Activated CD4-positive, alpha-beta T cell treated with anti-CD3 and anti-CD28 coated beads for 36 hours (primary cell): Measurements from ENCODE around the gene USP21. TPM values are rescaled to one million over a fixed set of nuclear protein-coding genes. Genes with fewer than 3 reads are reported as not detected.

Experiments
- ATAC-seq: fragments of 200-7000 bp; cut with Tn5 transposase; one replicate; pipeline ENCODE4 v1.10.0; 2021; ENCODE audit warnings: mild to moderate bottlenecking, moderate library complexity
- CTCF ChIA-PET: fragments of 350-600 bp; sonication (Branson Sonifier 250); formaldehyde crosslinking; loops from one replicate; lab custom pipeline; 2021; ENCODE audit warnings: antibody characterized with exemption; lab: Charles Lee
- POLR2A ChIA-PET: fragments of 350-600 bp; sonication (Branson Sonifier 250); formaldehyde crosslinking; loops from one replicate; lab custom pipeline; 2021; ENCODE audit warnings: antibody characterized with exemption, inconsistent platforms; lab: Charles Lee
- DNase-seq: peaks from one replicate; pipeline ENCODE4 v3.0.0-alpha.2; 2020
- H3K27ac Mint-ChIP-seq: one replicate; pipeline ENCODE4 v1.8.0; 2021; ENCODE audit warnings: mixed read lengths
- H3K27me3 Mint-ChIP-seq: one replicate; pipeline ENCODE4 v1.8.0; 2021; ENCODE audit warnings: mixed read lengths
- H3K36me3 Mint-ChIP-seq: one replicate; pipeline ENCODE4 v1.8.0; 2021; ENCODE audit warnings: low read depth, mixed read lengths
- H3K4me1 Mint-ChIP-seq: one replicate; pipeline ENCODE4 v1.8.0; 2021; ENCODE audit warnings: mixed read lengths
- H3K4me3 Mint-ChIP-seq: one replicate; pipeline ENCODE4 v1.8.0; 2021; ENCODE audit warnings: mild to moderate bottlenecking, moderate library complexity, mixed read lengths
- H3K9me3 Mint-ChIP-seq: one replicate; pipeline ENCODE4 v1.8.0; 2021; ENCODE audit warnings: low read depth, mixed read lengths
- intact Hi-C, 2 experiments: fragments of 100-400 bp; cut with DNase I in 1 of 2; cut with micrococcal nuclease in 1 of 2; formaldehyde crosslinking; loops; one replicate each; pipeline versions ENCODE4 v1.14.2 to v1.15.1; 2022 to 2024; cut with DNase I, micrococcal nuclease
- total RNA-seq, 2 experiments: library from RNA; stranded (reverse); gene quantifications; one replicate each; pipeline ENCODE4 v1.2.3, GENCODE V29; 2021

USP21 gene
- total RNA-seq, 2 experiments from 2014 or later: 25.1 to 32.0 TPM

GRCh38 chr1:161121042-161121650 lies 38.2 kb upstream of the USP21 start:
- POLR2A ChIA-PET: interaction anchor here (0.8 to 1.1 kb wide), 2 partner anchors 12 to 15 kb away, joined by 3 read pairs; partner anchors contain the start of gene DEDD
- CTCF ChIA-PET: interaction anchor here (1.1 to 1.2 kb wide), 2 partner anchors 9 to 20 kb away, joined by 3 read pairs; no protein-coding TSS in a partner anchor
- Mint-ChIP-seq H3K9me3 (no peaks in the 10 kb centered on the region), H3K36me3 (peaks cover 64% of the 10 kb centered on the region), H3K4me1 (peaks cover 47% of the 10 kb centered on the region), H3K27ac (peak overlapping the region; percentile 85), H3K4me3 (no peak overlapping the region), H3K27me3 (no peaks in the 10 kb centered on the region)
- DNase-seq: no peak
- ATAC-seq: no peak
- intact Hi-C loops: no loop called here

GRCh38 chr1:161121834-161122233 lies 37.5 kb upstream of the USP21 start:
- H3K4me1 Mint-ChIP-seq: peaks cover 46% of the 10 kb centered on the region
- H3K27ac Mint-ChIP-seq: peak overlapping the region; percentile 3
- no peak for DNase-seq
- ChIA-PET CTCF (interaction anchor here (0.6 to 1.2 kb wide), 3 partner anchors 10 to 410 kb away, joined by 3 read pairs; partner anchors contain the start of gene CD48), POLR2A (interaction anchor here (0.6 kb wide), 2 partner anchors 42 to 464 kb away, joined by 3 to 5 read pairs; no protein-coding TSS in a partner anchor)
- H3K9me3 Mint-ChIP-seq: no peaks in the 10 kb centered on the region
- H3K36me3 Mint-ChIP-seq: peaks cover 64% of the 10 kb centered on the region
- H3K4me3 Mint-ChIP-seq: no peak overlapping the region
- intact Hi-C loops: no loop called here
- no peak for ATAC-seq
- H3K27me3 Mint-ChIP-seq: no peaks in the 10 kb centered on the region

- Mint-ChIP-seq H3K27ac (peak overlapping the region; percentile 52), H3K27me3 (no peaks in the 10 kb centered on the region), H3K4me1 (peaks cover 52% of the 10 kb centered on the region), H3K36me3 (peaks cover 70% of the 10 kb centered on the region), H3K9me3 (no peaks in the 10 kb centered on the region), H3K4me3 (no peak overlapping the region)
- no peak for DNase-seq
- intact Hi-C loops: no loop called here
- POLR2A ChIA-PET: interaction anchor here (0.7 kb wide), 1 partner anchor 69 kb away, joined by 3 read pairs; no protein-coding TSS in a partner anchor
- CTCF ChIA-PET: no interaction called here
- no peak for ATAC-seq
These were observed 36.3 kb upstream of the USP21 start for GRCh38 chr1:161122967-161123366.

GRCh38 chr1:161127649-161128048 lies 31.7 kb upstream of the USP21 start:
- Mint-ChIP-seq H3K27me3 (no peaks in the 10 kb centered on the region), H3K9me3 (no peaks in the 10 kb centered on the region), H3K27ac (peak overlapping the region; percentile 29), H3K4me1 (peaks cover 55% of the 10 kb centered on the region), H3K4me3 (no peak overlapping the region), H3K36me3 (peaks cover 70% of the 10 kb centered on the region)
- no peak for DNase-seq
- no peak for ATAC-seq
- CTCF ChIA-PET: interaction anchor here (0.6 to 1.9 kb wide), 8 partner anchors 9 to 56 kb away, joined by 3 to 10 read pairs (median 3); partner anchors contain the start of genes NIT1, PFDN2 and PPOX
- intact Hi-C loops: no loop called here
- POLR2A ChIA-PET: no interaction called here

- POLR2A ChIA-PET: interaction anchor here (1.5 kb wide), 1 partner anchor 11 kb away, joined by 7 read pairs; the partner anchor contains the start of genes NIT1 and PFDN2
- peak overlapping the region; percentile 62 for H3K27ac Mint-ChIP-seq
- ATAC-seq (no peak), DNase-seq (no peak)
- H3K4me3 Mint-ChIP-seq: no peak overlapping the region
- intact Hi-C loops: no loop called here
- no peaks in the 10 kb centered on the region for H3K27me3 Mint-ChIP-seq
- peaks cover 61% of the 10 kb centered on the region for H3K36me3 Mint-ChIP-seq
- H3K4me1 Mint-ChIP-seq: peaks cover 55% of the 10 kb centered on the region
- CTCF ChIA-PET: interaction anchor here (0.8 to 1.9 kb wide), 4 partner anchors 8 to 37 kb away, joined by 3 to 10 read pairs (median 6); partner anchors contain the start of genes KLHDC9 and PPOX
- no peaks in the 10 kb centered on the region for H3K9me3 Mint-ChIP-seq
These were observed 30.5 kb upstream of the USP21 start for GRCh38 chr1:161128591-161129420.

GRCh38 chr1:161130266-161130665 lies 29.0 kb upstream of the USP21 start:
- DNase-seq: no peak
- intact Hi-C loops: no loop called here
- no peak overlapping the region for H3K4me3 Mint-ChIP-seq
- H3K27ac Mint-ChIP-seq: peak overlapping the region; percentile 62
- H3K9me3 Mint-ChIP-seq: no peaks in the 10 kb centered on the region
- ATAC-seq: no peak
- H3K27me3 Mint-ChIP-seq: no peaks in the 10 kb centered on the region
- peaks cover 57% of the 10 kb centered on the region for H3K4me1 Mint-ChIP-seq
- H3K36me3 Mint-ChIP-seq: peaks cover 57% of the 10 kb centered on the region
- ChIA-PET POLR2A (interaction anchor here (1.5 kb wide), 1 partner anchor 12 kb away, joined by 7 read pairs; the partner anchor contains the start of genes NIT1 and PFDN2), CTCF (interaction anchor here (0.5 to 1.5 kb wide), 3 partner anchors 8 to 184 kb away, joined by 3 to 4 read pairs (median 4); partner anchors contain the start of genes PPOX and SDHC)

- peaks cover 51% of the 10 kb centered on the region for H3K4me1 Mint-ChIP-seq
- CTCF ChIA-PET: interaction anchor here (1.1 to 2.7 kb wide), 9 partner anchors 12 to 111 kb away, joined by 3 to 14 read pairs (median 4); partner anchors contain the start of genes PPOX, TOMM40L and UFC1
- H3K9me3 Mint-ChIP-seq: no peaks in the 10 kb centered on the region
- H3K36me3 Mint-ChIP-seq: peaks cover 47% of the 10 kb centered on the region
- H3K27me3 Mint-ChIP-seq: no peaks in the 10 kb centered on the region
- no peak overlapping the region for H3K4me3 Mint-ChIP-seq
- DNase-seq (peak; percentile 45), ATAC-seq (no peak)
- intact Hi-C loops: loop anchor here (1.0 to 2.0 kb wide), 15 partner anchors 12 to 259 kb away; partner anchors contain the start of genes KLHDC9 (in 2 of the 2), UFC1 (in 2 of the 2), B4GALT3 (in 1 of the 2) and NDUFS2 (in 1 of the 2)
- H3K27ac Mint-ChIP-seq: peak overlapping the region; percentile 62
- POLR2A ChIA-PET: interaction anchor here (0.6 to 2.9 kb wide), 10 partner anchors 11 to 111 kb away, joined by 3 to 15 read pairs (median 5); partner anchors contain the start of genes B4GALT3, F11R, NIT1 and PFDN2
These were observed 27.5 kb upstream of the USP21 start for GRCh38 chr1:161131523-161132409.

GRCh38 chr1:161132410-161133219 lies 26.7 kb upstream of the USP21 start, which contains the start of gene DEDD:
TSS of gene DEDD (minus strand) at chr1:161132667. CDS start at chr1:161124462, 8,205 bp downstream.
- H3K4me3 Mint-ChIP-seq: no peak within 1 kb of the TSS
- CTCF ChIA-PET: interaction anchor here (1.1 to 2.7 kb wide), 9 partner anchors 10 to 93 kb away, joined by 3 to 14 read pairs (median 4); partner anchors contain the start of genes PPOX, TOMM40L and UFC1
- ATAC-seq: peak; percentile 97
- no peaks in the 10 kb centered on the region for H3K9me3 Mint-ChIP-seq
- peaks cover 44% of the 10 kb centered on the region for H3K4me1 Mint-ChIP-seq
- peaks cover 40% of the 10 kb centered on the region for H3K36me3 Mint-ChIP-seq
- H3K27ac Mint-ChIP-seq: peak within 1 kb of the TSS; percentile 62
- POLR2A ChIA-PET: interaction anchor here (0.6 to 2.9 kb wide), 11 partner anchors 12 to 112 kb away, joined by 3 to 15 read pairs (median 5); partner anchors contain the start of genes ARHGAP30, B4GALT3, F11R and NIT1
- no peaks in the 10 kb centered on the region for H3K27me3 Mint-ChIP-seq
- intact Hi-C loops: loop anchor here (1.0 to 2.0 kb wide), 15 partner anchors 13 to 258 kb away; partner anchors contain the start of genes KLHDC9 (in 2 of the 2), UFC1 (in 2 of the 2), B4GALT3 (in 1 of the 2) and NDUFS2 (in 1 of the 2)
- peak; percentile 95 for DNase-seq

GRCh38 chr1:161133220-161133740 lies 26.0 kb upstream of the USP21 start:
- Mint-ChIP-seq H3K4me3 (no peak overlapping the region), H3K9me3 (no peaks in the 10 kb centered on the region), H3K27ac (no peak overlapping the region), H3K36me3 (peaks cover 33% of the 10 kb centered on the region), H3K4me1 (peaks cover 37% of the 10 kb centered on the region), H3K27me3 (no peaks in the 10 kb centered on the region)
- ChIA-PET POLR2A (interaction anchor here (0.6 to 2.9 kb wide), 10 partner anchors 13 to 112 kb away, joined by 3 to 15 read pairs (median 5); partner anchors contain the start of genes ARHGAP30, B4GALT3, F11R and NIT1), CTCF (interaction anchor here (0.9 to 2.7 kb wide), 9 partner anchors 9 to 108 kb away, joined by 3 to 14 read pairs (median 4); partner anchors contain the start of genes PPOX, TOMM40L and UFC1)
- DNase-seq (no peak), ATAC-seq (peak; percentile 2)
- intact Hi-C loops: loop anchor here (2.0 kb wide), 3 partner anchors 20 to 94 kb away; partner anchors contain the start of genes KLHDC9 (in 2 of the 2), TSTD1 (in 1 of the 2) and UFC1 (in 1 of the 2)
